Osteoblast (primary cell): ENCODE results near the gene CAVIN1. TPM values are rescaled to one million over a fixed set of nuclear protein-coding genes. Genes with fewer than 3 reads are reported as not detected.

ENCODE experiments used
- DNase-seq: peaks from one replicate; pipeline ENCODE4 v3.0.0; 2011; ENCODE audit warnings: low spot score, mixed read lengths; ENCODE audit not compliant: insufficient read length; ENCODE audit errors: missing footprints
- H2AFZ ChIP-seq: 2 replicates; pipeline ENCODE4 v1.6.0; 2011; ENCODE audit warnings: mild to moderate bottlenecking, low read length
- H3K27ac ChIP-seq: 2 replicates; pipeline ENCODE4 v1.5.1; 2011; ENCODE audit warnings: mild to moderate bottlenecking, low read depth, low read length, moderate library complexity
- H3K27me3 ChIP-seq: 2 replicates; pipeline ENCODE4 v1.6.0; 2012; ENCODE audit warnings: mild to moderate bottlenecking, control low read depth, inconsistent platforms, low read length, moderate library complexity; ENCODE audit not compliant: insufficient read depth
- H3K36me3 ChIP-seq: 2 replicates; pipeline ENCODE4 v1.5.1; 2011; ENCODE audit warnings: mild to moderate bottlenecking, low read length, control low read depth, moderate library complexity; ENCODE audit not compliant: insufficient read depth
- H3K4me1 ChIP-seq: 2 replicates; pipeline ENCODE4 v1.5.1; 2011; ENCODE audit warnings: mild to moderate bottlenecking, low read length, control low read depth, moderate library complexity; ENCODE audit not compliant: insufficient read depth
- H3K4me2 ChIP-seq: 2 replicates; pipeline ENCODE4 v1.6.0; 2011; ENCODE audit warnings: mild to moderate bottlenecking, low read length; ENCODE audit not compliant: insufficient read depth
- H3K4me3 ChIP-seq: fragments of 200-600 bp; sonication (generic); 3 replicates; pipeline ENCODE4 v1.5.1; 2012; ENCODE audit warnings: mild to moderate bottlenecking, low read length, inconsistent platforms; ENCODE audit not compliant: insufficient read depth
- H3K79me2 ChIP-seq: 2 replicates; pipeline ENCODE4 v1.6.0; 2012; ENCODE audit warnings: mild to moderate bottlenecking, low read length, control low read depth, inconsistent platforms; ENCODE audit not compliant: insufficient read depth
- H3K9me3 ChIP-seq: 2 replicates; pipeline ENCODE4 v1.5.1; 2011; ENCODE audit warnings: low read depth, low read length, control low read depth
- H4K20me1 ChIP-seq: 2 replicates; pipeline ENCODE4 v1.6.0; 2012; ENCODE audit warnings: mild to moderate bottlenecking, low read length, control low read depth; ENCODE audit not compliant: insufficient read depth
- CTCF ChIP-seq: IDR thresholded peaks from 2 replicates; pipeline ENCODE4 v1.5.1; 2011; ENCODE audit warnings: mild to moderate bottlenecking, low read depth, low read length, moderate library complexity; ENCODE audit errors: extremely low read depth
- total RNA-seq: library from RNA; depleted of rRNA; stranded (reverse); fragments of >200 nt; gene quantifications from 2 replicates; pipeline ENCODE4 v1.2.3, GENCODE V29; 2012

Gene CAVIN1
- total RNA-seq, 1 donor, result 988 TPM

DNA sequence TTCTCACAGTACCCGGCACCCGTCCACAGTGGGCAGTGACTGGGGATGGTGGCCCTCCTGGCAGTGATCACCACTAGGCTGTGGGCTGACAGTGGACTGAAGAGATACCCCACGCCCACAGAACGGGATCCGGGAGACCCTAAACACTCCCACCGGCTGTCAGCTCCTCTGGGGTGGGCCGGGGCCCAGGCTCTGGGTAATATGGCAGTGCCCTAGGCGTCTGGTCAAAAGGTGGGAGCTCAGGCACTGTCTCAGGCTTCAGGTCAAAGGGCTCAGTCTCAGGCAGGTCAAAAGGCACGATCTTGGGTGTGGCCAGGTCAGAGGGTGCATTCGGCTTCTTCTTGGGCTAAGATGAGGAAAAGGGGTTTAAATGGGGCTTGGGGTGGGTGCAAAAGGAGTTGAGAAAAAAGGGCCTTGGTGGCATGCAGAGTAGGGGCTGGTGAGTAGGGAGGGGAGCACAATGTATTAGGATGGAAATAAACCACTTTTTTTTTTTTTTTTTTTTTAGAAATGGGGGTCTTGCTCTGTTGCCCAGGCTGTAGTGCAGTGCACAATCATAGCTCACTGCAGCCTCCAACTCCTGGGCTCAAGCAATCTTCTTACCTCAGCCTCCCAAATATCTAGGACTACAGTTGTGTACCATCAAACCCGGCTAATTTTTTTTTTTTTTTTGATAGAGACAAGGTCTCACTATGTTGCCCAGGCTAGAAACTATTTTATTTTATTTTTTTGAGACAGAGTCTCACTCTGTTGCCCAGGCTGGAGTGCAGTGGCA lies 11.0 kb downstream of the CAVIN1 start:
- no peak for TF ChIP-seq CTCF
- Histone ChIP-seq H3K4me2 (peak overlapping the region; percentile 0), H4K20me1 (peaks cover 89% of the 10 kb centered on the region), H3K27ac (peak overlapping the region; percentile 11), H3K4me1 (peaks cover 72% of the 10 kb centered on the region), H3K27me3 (no peaks in the 10 kb centered on the region), H3K36me3 (peaks cover 37% of the 10 kb centered on the region), H3K9me3 (no peaks in the 10 kb centered on the region), H3K4me3 (no peak overlapping the region), H2AFZ (no peak overlapping the region), H3K79me2 (peaks cover 95% of the 10 kb centered on the region)
- DNase-seq, result peak; percentile 51

DNA sequence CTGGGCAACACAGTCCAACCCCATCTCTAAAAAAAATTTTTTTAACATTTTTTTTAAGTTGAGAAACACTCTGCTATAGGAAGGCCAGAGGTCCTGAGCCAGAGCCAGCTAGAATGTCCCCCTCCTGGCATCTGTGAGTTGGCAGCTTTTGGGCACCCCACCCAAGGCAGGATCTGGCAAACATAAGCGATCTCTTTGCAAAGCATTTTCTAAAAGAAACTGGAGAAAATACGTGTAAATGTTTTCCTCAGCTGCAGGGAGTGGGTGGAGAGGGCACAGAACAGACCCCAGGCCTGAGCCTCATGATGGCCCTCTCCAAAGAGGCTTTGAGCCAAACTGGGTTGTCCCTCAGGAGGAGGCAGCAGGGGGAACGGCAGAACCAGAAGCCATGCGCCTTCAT lies 11.7 kb downstream of the CAVIN1 start:
- no peak overlapping the region for H2AFZ ChIP-seq
- peak overlapping the region; percentile 11 for H3K27ac ChIP-seq
- H4K20me1 ChIP-seq, result peaks cover 89% of the 10 kb centered on the region
- peak overlapping the region; percentile 0 for H3K4me2 ChIP-seq
- H3K27me3 ChIP-seq, result no peaks in the 10 kb centered on the region
- no peaks in the 10 kb centered on the region for H3K9me3 ChIP-seq
- peaks cover 95% of the 10 kb centered on the region for H3K79me2 ChIP-seq
- peaks cover 73% of the 10 kb centered on the region for H3K4me1 ChIP-seq
- H3K36me3 ChIP-seq, result peaks cover 30% of the 10 kb centered on the region
- TF ChIP-seq CTCF, result no peak
- no peak for DNase-seq
- no peak overlapping the region for H3K4me3 ChIP-seq

DNA sequence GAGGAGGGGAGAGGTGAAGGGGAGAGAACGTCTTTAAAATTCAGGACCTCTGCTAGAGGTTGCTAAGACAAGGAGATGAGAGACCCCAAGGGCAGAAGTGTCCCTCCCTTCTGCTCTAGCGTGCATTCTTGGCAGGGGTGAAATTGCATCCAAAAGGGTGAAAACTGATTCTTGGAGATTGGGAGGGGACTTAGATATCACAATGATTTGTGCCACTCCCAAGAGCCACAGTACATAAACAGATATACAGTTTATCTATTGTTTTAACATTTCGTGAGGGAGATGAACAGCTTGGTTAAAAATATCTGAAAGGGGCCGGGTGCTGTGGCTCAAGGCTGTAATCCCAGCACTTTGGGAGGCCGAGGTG lies 12.8 kb downstream of the CAVIN1 start:
- H3K9me3 ChIP-seq, result no peaks in the 10 kb centered on the region
- H3K27ac ChIP-seq, result peak overlapping the region; percentile 91
- no peak for TF ChIP-seq CTCF
- H3K79me2 ChIP-seq, result peaks cover 94% of the 10 kb centered on the region
- peak overlapping the region; percentile 69 for H3K4me2 ChIP-seq
- H3K4me1 ChIP-seq, result peaks cover 73% of the 10 kb centered on the region
- peaks cover 89% of the 10 kb centered on the region for H4K20me1 ChIP-seq
- peaks cover 29% of the 10 kb centered on the region for H3K36me3 ChIP-seq
- H2AFZ ChIP-seq, result no peak overlapping the region
- no peak for DNase-seq
- H3K4me3 ChIP-seq, result no peak overlapping the region
- H3K27me3 ChIP-seq, result no peaks in the 10 kb centered on the region

DNA sequence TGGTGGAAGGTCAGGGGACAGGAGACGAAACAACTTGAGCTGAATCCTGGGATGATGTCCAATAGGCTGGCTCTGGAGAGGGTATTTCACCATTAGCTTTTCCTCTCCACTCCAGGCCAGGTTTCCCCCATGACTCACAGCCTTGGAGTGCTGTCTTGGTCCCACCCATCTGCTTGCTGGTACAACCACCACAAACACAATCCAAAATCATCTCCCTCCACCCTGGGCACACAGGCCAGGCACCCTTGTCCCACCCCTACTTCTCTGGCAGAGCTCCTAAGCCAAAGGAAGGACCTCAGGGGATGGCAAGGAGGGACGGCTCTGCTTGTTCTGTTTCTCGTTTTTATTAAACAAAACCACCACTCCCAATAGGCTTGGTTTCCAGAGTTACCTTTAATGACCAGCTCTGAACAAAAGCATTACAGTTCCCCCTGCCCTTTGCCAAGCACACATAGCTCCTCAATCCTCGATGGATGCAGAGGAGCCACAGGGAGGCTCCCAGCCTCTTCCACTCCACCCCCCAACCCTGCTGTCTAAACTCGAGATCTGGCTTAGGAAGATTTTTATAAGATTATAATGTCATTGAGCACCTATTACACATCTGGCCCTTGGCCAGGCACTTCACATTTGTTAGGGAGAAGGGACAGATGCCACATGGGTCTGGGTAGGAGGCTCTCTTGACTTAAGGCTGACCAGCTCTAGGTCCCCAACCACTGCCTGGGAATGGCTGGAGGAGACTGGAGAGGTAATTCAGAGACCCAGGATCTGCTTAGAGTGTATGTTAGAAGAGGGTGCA lies 13.3 kb downstream of the CAVIN1 start:
- Histone ChIP-seq H3K27me3 (no peaks in the 10 kb centered on the region), H3K36me3 (peaks cover 30% of the 10 kb centered on the region), H3K4me2 (peak overlapping the region; percentile 69), H4K20me1 (peaks cover 90% of the 10 kb centered on the region), H3K27ac (peak overlapping the region; percentile 91), H3K79me2 (peaks cover 94% of the 10 kb centered on the region), H3K4me1 (peaks cover 68% of the 10 kb centered on the region), H3K4me3 (peak overlapping the region; percentile 40), H2AFZ (no peak overlapping the region), H3K9me3 (no peaks in the 10 kb centered on the region)
- TF ChIP-seq CTCF, result no peak
- peak; percentile 99 for DNase-seq
